ENCODE measurements around the gene ZNF385A. TPM values are rescaled to one million over a fixed set of nuclear protein-coding genes. Genes with fewer than 3 reads are reported as not detected.

Gene ZNF385A
- total and polyA plus RNA-seq, 2 experiments from 2014 or later, result 10.9 to 21.7 TPM

DNA sequence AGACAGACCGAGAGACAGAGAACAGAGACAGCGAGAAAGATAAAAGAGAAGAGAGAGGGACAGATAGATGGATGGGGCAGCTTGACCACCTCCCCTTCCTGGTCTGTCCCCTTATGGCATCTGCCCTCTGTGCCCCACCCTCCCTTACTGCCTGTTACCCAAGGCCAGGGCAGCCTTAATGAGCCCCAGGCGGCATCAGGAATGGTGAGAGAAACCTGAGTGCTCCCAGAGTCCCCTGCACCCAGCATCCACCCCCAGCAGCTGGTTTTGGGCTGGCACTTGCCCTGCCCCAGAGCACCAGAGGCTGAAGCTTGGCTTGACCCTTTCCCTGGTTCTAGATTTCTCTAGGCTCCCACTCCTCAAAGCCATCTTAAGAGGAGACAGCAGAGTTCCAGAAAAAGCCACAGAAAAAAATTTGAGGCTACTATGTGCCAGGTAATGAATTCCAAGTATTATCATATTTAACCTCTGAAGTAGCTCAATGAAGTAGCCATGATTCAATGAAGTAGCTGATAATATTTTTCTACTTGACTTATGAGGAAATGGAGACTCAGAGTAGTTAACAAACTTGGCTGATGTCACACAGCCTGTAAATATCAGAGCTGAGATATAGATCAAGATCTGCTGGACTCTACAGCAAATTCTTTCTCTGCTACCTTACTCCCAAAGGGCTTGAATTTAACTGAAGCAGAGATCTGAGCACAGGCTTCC is 2.0 kb upstream of the ZNF385A start:
- Histone ChIP-seq H3K9me2 (ENCODE audit: insufficient read depth) (no peaks in the 10 kb centered on the region), H3K27ac (ENCODE audit: low read depth) (no peak overlapping the region), H3K4me1 (ENCODE audit: insufficient read depth) (peaks cover 66% of the 10 kb centered on the region), H3F3A (replicated peaks; ENCODE audit: low read depth) (peaks cover 15% of the 10 kb centered on the region; the same call in 1 of the 2 replicates), H2AFZ (no peak overlapping the region), H3K4me3 (0 out of 2 replicates have a peak overlapping the region, but pooled peaks have one; percentile 47), H3K36me3 (ENCODE audit: insufficient read depth) (peaks cover 5% of the 10 kb centered on the region; the same call in 1 of the 2 replicates), H3K27me3 (ENCODE audit: insufficient read depth) (0 out of 2 replicates have a peak, but pooled peaks cover 2% of the 10 kb centered on the region), H4K20me1 (replicated peaks; ENCODE audit: insufficient read depth) (no peaks in the 10 kb centered on the region), H3K79me2 (replicated peaks; ENCODE audit: insufficient read depth) (no peaks in the 10 kb centered on the region), H3K4me2 (peak overlapping the region; percentile 97)
- H3K9me3 Mint-ChIP-seq, result no peaks in the 10 kb centered on the region
- TF ChIP-seq STAT1 (IDR thresholded peaks at IDR 0.05; ENCODE audit: unreplicated experiment) (no peak), ZNF331 (CRISPR knock-in tag; IDR thresholded peaks at IDR 0.05; ENCODE audit: low read depth) (no peak), POLR2AphosphoS5 (IDR thresholded peaks at IDR 0.05; ENCODE audit: low read depth) (no peak), EZH2phosphoT487 (IDR thresholded peaks at IDR 0.05; ENCODE audit: unreplicated experiment) (no peak)
- TF ChIP-seq, protein P1, sequence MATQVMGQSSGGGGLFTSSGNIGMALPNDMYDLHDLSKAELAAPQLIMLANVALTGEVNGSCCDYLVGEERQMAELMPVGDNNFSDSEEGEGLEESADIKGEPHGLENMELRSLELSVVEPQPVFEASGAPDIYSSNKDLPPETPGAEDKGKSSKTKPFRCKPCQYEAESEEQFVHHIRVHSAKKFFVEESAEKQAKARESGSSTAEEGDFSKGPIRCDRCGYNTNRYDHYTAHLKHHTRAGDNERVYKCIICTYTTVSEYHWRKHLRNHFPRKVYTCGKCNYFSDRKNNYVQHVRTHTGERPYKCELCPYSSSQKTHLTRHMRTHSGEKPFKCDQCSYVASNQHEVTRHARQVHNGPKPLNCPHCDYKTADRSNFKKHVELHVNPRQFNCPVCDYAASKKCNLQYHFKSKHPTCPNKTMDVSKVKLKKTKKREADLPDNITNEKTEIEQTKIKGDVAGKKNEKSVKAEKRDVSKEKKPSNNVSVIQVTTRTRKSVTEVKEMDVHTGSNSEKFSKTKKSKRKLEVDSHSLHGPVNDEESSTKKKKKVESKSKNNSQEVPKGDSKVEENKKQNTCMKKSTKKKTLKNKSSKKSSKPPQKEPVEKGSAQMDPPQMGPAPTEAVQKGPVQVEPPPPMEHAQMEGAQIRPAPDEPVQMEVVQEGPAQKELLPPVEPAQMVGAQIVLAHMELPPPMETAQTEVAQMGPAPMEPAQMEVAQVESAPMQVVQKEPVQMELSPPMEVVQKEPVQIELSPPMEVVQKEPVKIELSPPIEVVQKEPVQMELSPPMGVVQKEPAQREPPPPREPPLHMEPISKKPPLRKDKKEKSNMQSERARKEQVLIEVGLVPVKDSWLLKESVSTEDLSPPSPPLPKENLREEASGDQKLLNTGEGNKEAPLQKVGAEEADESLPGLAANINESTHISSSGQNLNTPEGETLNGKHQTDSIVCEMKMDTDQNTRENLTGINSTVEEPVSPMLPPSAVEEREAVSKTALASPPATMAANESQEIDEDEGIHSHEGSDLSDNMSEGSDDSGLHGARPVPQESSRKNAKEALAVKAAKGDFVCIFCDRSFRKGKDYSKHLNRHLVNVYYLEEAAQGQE (IDR thresholded peaks at IDR 0.05; ENCODE audit: unreplicated experiment), result no peak
- TF ChIP-seq, protein P2, sequence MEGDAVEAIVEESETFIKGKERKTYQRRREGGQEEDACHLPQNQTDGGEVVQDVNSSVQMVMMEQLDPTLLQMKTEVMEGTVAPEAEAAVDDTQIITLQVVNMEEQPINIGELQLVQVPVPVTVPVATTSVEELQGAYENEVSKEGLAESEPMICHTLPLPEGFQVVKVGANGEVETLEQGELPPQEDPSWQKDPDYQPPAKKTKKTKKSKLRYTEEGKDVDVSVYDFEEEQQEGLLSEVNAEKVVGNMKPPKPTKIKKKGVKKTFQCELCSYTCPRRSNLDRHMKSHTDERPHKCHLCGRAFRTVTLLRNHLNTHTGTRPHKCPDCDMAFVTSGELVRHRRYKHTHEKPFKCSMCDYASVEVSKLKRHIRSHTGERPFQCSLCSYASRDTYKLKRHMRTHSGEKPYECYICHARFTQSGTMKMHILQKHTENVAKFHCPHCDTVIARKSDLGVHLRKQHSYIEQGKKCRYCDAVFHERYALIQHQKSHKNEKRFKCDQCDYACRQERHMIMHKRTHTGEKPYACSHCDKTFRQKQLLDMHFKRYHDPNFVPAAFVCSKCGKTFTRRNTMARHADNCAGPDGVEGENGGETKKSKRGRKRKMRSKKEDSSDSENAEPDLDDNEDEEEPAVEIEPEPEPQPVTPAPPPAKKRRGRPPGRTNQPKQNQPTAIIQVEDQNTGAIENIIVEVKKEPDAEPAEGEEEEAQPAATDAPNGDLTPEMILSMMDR (conservative IDR thresholded peaks at IDR 0.05; ENCODE audit: low read depth in 2 of 2), result no peak
- TF ChIP-seq, protein P3, sequence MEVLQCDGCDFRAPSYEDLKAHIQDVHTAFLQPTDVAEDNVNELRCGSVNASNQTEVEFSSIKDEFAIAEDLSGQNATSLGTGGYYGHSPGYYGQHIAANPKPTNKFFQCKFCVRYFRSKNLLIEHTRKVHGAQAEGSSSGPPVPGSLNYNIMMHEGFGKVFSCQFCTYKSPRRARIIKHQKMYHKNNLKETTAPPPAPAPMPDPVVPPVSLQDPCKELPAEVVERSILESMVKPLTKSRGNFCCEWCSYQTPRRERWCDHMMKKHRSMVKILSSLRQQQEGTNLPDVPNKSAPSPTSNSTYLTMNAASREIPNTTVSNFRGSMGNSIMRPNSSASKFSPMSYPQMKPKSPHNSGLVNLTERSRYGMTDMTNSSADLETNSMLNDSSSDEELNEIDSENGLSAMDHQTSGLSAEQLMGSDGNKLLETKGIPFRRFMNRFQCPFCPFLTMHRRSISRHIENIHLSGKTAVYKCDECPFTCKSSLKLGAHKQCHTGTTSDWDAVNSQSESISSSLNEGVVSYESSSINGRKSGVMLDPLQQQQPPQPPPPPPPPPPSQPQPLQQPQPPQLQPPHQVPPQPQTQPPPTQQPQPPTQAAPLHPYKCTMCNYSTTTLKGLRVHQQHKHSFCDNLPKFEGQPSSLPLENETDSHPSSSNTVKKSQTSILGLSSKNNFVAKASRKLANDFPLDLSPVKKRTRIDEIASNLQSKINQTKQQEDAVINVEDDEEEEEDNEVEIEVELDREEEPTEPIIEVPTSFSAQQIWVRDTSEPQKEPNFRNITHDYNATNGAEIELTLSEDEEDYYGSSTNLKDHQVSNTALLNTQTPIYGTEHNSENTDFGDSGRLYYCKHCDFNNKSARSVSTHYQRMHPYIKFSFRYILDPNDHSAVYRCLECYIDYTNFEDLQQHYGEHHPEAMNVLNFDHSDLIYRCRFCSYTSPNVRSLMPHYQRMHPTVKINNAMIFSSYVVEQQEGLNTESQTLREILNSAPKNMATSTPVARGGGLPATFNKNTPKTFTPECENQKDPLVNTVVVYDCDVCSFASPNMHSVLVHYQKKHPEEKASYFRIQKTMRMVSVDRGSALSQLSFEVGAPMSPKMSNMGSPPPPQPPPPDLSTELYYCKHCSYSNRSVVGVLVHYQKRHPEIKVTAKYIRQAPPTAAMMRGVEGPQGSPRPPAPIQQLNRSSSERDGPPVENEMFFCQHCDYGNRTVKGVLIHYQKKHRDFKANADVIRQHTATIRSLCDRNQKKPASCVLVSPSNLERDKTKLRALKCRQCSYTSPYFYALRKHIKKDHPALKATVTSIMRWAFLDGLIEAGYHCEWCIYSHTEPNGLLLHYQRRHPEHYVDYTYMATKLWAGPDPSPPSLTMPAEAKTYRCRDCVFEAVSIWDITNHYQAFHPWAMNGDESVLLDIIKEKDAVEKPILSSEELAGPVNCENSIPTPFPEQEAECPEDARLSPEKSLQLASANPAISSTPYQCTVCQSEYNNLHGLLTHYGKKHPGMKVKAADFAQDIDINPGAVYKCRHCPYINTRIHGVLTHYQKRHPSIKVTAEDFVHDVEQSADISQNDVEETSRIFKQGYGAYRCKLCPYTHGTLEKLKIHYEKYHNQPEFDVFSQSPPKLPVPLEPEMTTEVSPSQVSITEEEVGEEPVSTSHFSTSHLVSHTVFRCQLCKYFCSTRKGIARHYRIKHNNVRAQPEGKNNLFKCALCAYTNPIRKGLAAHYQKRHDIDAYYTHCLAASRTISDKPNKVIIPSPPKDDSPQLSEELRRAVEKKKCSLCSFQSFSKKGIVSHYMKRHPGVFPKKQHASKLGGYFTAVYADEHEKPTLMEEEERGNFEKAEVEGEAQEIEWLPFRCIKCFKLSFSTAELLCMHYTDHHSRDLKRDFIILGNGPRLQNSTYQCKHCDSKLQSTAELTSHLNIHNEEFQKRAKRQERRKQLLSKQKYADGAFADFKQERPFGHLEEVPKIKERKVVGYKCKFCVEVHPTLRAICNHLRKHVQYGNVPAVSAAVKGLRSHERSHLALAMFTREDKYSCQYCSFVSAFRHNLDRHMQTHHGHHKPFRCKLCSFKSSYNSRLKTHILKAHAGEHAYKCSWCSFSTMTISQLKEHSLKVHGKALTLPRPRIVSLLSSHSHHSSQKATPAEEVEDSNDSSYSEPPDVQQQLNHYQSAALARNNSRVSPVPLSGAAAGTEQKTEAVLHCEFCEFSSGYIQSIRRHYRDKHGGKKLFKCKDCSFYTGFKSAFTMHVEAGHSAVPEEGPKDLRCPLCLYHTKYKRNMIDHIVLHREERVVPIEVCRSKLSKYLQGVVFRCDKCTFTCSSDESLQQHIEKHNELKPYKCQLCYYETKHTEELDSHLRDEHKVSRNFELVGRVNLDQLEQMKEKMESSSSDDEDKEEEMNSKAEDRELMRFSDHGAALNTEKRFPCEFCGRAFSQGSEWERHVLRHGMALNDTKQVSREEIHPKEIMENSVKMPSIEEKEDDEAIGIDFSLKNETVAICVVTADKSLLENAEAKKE (CRISPR knock-in tag; IDR thresholded peaks at IDR 0.05), result no peak
- no peak for ATAC-seq
- peaks cover 14% of the 10 kb centered on the region for H3K27me3 Mint-ChIP-seq (ENCODE audit: insufficient read depth, low read depth, poor library complexity)
- no peak for DNase-seq (ENCODE audit: low spot score)
- peak overlapping the region; percentile 8; the same call in 2 of the 3 replicates for H3K4me3 Mint-ChIP-seq
- H3K27ac Mint-ChIP-seq, result 0 out of 2 replicates have a peak overlapping the region, but pooled peaks have one; percentile 14
- peaks cover 65% of the 10 kb centered on the region for H3K4me1 Mint-ChIP-seq
- peaks cover 7% of the 10 kb centered on the region; the same call in 2 of the 3 replicates for H3K36me3 Mint-ChIP-seq (ENCODE audit: low read depth)
